ENCODE results near the gene HEPH. TPM values are rescaled to one million over a fixed set of nuclear protein-coding genes. Genes with fewer than 3 reads are reported as not detected.

HEPH gene
- total and polyA plus RNA-seq, 2 of the 8 experiments (the other 6 are each of a cell fraction or from before 2014, with no cell fraction given): 20.2 to 41.4 TPM

DNA sequence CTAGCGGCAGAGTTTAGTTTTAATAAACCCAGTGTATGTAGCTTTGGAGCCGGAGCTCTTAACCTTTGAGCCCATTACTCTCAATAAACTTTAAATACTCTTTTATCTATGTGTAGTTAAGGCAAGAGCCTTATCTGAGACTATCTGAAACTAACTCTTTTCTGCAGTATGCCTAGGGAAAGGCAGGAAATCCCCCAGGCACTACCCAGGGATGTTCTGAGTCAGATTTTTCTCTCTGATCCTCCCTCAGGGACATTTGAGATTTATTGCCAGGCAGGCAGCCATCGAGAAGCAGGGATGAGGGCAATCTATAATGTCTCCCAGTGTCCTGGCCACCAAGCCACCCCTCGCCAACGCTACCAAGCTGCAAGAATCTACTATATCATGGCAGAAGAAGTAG, 39.1 kb downstream of the HEPH start:
- H3K4ac ChIP-seq (replicated peaks; ENCODE audit: insufficient read length, low read depth, low read length): no peak overlapping the region
- POLR2A ChIA-PET (ENCODE audit: partially characterized antibody): interaction anchor here (0.7 kb wide), 1 partner anchor 55 kb away, joined by 3 read pairs; no protein-coding TSS in a partner anchor
- no peak overlapping the region for H4K91ac ChIP-seq (replicated peaks; ENCODE audit: insufficient read length, low read length)
- H3K79me1 ChIP-seq (ENCODE audit: low read depth, low read length): no peaks in the 10 kb centered on the region
- H3K27me3 ChIP-seq (replicated peaks in 1 of 4; ENCODE audit: control insufficient read depth in 3 of 4, extremely low read depth in 1 of 4, insufficient read depth in 3 of 4, low read length in 3 of 4): no peaks in the 10 kb centered on the region
- no peak overlapping the region for H2AFZ ChIP-seq (ENCODE audit: low read length)
- no peak overlapping the region for H2BK12ac ChIP-seq (ENCODE audit: low read depth, low read length)
- no peak overlapping the region for H4K5ac ChIP-seq (ENCODE audit: insufficient read length, low read depth, low read length)
- no peaks in the 10 kb centered on the region for H3K9me3 ChIP-seq (ENCODE audit: insufficient read depth in 2 of 2, low read depth in 1 of 2, low read length in 1 of 2)
- H2BK5ac ChIP-seq (ENCODE audit: low read depth, low read length): no peak overlapping the region
- no peak for DNase-seq (ENCODE audit: low read depth in 1 of 2, low spot score in 2 of 2)
- CTCF ChIA-PET (ENCODE audit: partially characterized antibody): no interaction called here
- no peak overlapping the region for H2AK5ac ChIP-seq (ENCODE audit: low read depth, low read length)
- no peak overlapping the region for H3K14ac ChIP-seq (ENCODE audit: insufficient read length)
- no peak overlapping the region for H2BK20ac ChIP-seq (ENCODE audit: low read length)
- H3K56ac ChIP-seq (replicated peaks; ENCODE audit: insufficient read length, low read depth, low read length): no peak overlapping the region
- H3K27ac ChIP-seq (ENCODE audit: low read depth, low read length): no peak overlapping the region
- FAIRE-seq: no peak
- no peak overlapping the region for H3K9ac ChIP-seq (replicated peaks in 1 of 4; ENCODE audit: extremely low read depth in 1 of 4, low read depth in 3 of 4, low read length in 3 of 4)
- no peaks in the 10 kb centered on the region for H4K20me1 ChIP-seq (replicated peaks in 1 of 2; ENCODE audit: control insufficient read depth in 1 of 2, insufficient read depth in 2 of 2, low read length in 2 of 2)
- H4K8ac ChIP-seq (ENCODE audit: extremely low read depth, insufficient read depth, low read length): no peak overlapping the region
- TF ChIP-seq RAD21 (IDR thresholded peaks at IDR 0.05 in 1 of 2, conservative IDR thresholded peaks at IDR 0.05 in 1 of 2; ENCODE audit: low read depth in 2 of 2, low read length in 2 of 2) (no peak), CHD1 (IDR thresholded peaks at IDR 0.05; ENCODE audit: low read depth, low read length) (no peak), JUN (IDR thresholded peaks at IDR 0.05; ENCODE audit: low read depth, low read length) (no peak)
- H3K4me1 ChIP-seq (replicated peaks in 1 of 4; ENCODE audit: control insufficient read depth in 3 of 4, insufficient read depth in 4 of 4, low read length in 3 of 4): no peaks in the 10 kb centered on the region
- no peak overlapping the region for H2BK15ac ChIP-seq (ENCODE audit: low read length)
- H2BK120ac ChIP-seq (replicated peaks; ENCODE audit: low read depth, low read length): no peak overlapping the region
- no peak overlapping the region for H3K4me2 ChIP-seq (ENCODE audit: insufficient read depth in 1 of 2, low read depth in 2 of 2, low read length in 2 of 2)
- no peak overlapping the region for H3K23ac ChIP-seq (ENCODE audit: insufficient read length)
- WGBS, 2 experiments (ENCODE audit: extremely low coverage in 1 of 2, insufficient coverage in 1 of 2, insufficient read length in 1 of 2, insufficient replicate concordance in 2 of 2, low coverage in 1 of 2, low lambda C conversion rate in 2 of 2, missing lambda C conversion rate in 1 of 2): 100% methylated on average over 5 of the region's 5 CpGs; no CpG with 5 or more reads in 1 of the 2 experiments
- peaks cover 2% of the 10 kb centered on the region; the same call in 1 of the 2 replicates for H3K23me2 ChIP-seq (ENCODE audit: low read depth, low read length)
- H3K18ac ChIP-seq (ENCODE audit: extremely low read depth, low read length): no peak overlapping the region
- H3K4me3 ChIP-seq (ENCODE audit: extremely low read depth in 1 of 4, insufficient read depth in 2 of 4, low read depth in 3 of 4, low read length in 4 of 4): no peak overlapping the region
- H3K36me3 ChIP-seq (ENCODE audit: control insufficient read depth in 2 of 4, insufficient read depth in 4 of 4, low read length in 3 of 4): peaks cover 0 to 10% (median 5%) of the 10 kb centered on the region in 4 experiments; a peak in 6 of 8 replicates
- H3K79me2 ChIP-seq (ENCODE audit: control insufficient read depth in 1 of 2, insufficient read depth in 2 of 2, low read length in 2 of 2): no peaks in the 10 kb centered on the region
